Retinal pigment epithelial cell (primary cell): ENCODE measurements around the gene CTSW.

Experiments used
- DNase-seq: peaks from one replicate; pipeline ENCODE4 v3.0.0-alpha.2; 2010; ENCODE audit warnings: low read depth
- H3K4me3 ChIP-seq: 2 replicates; pipeline ENCODE4 v1.5.1; 2011; ENCODE audit warnings: mild to moderate bottlenecking, low read length, control low read depth, moderate library complexity
- TF ChIP-seq, protein P1 (sequence below): conservative IDR thresholded peaks from 2 replicates; pipeline ENCODE4 v1.5.1; 2011; ENCODE audit warnings: low read depth, low read length, control low read depth, inconsistent platforms

The CTSW gene

GRCh38 chr11:65864706-65865471, 14.7 kb upstream of the CTSW start:
- DNase-seq = no peak
- no peak overlapping the region for H3K4me3 ChIP-seq
- TF ChIP-seq, protein P1, sequence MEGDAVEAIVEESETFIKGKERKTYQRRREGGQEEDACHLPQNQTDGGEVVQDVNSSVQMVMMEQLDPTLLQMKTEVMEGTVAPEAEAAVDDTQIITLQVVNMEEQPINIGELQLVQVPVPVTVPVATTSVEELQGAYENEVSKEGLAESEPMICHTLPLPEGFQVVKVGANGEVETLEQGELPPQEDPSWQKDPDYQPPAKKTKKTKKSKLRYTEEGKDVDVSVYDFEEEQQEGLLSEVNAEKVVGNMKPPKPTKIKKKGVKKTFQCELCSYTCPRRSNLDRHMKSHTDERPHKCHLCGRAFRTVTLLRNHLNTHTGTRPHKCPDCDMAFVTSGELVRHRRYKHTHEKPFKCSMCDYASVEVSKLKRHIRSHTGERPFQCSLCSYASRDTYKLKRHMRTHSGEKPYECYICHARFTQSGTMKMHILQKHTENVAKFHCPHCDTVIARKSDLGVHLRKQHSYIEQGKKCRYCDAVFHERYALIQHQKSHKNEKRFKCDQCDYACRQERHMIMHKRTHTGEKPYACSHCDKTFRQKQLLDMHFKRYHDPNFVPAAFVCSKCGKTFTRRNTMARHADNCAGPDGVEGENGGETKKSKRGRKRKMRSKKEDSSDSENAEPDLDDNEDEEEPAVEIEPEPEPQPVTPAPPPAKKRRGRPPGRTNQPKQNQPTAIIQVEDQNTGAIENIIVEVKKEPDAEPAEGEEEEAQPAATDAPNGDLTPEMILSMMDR = no peak

DNA sequence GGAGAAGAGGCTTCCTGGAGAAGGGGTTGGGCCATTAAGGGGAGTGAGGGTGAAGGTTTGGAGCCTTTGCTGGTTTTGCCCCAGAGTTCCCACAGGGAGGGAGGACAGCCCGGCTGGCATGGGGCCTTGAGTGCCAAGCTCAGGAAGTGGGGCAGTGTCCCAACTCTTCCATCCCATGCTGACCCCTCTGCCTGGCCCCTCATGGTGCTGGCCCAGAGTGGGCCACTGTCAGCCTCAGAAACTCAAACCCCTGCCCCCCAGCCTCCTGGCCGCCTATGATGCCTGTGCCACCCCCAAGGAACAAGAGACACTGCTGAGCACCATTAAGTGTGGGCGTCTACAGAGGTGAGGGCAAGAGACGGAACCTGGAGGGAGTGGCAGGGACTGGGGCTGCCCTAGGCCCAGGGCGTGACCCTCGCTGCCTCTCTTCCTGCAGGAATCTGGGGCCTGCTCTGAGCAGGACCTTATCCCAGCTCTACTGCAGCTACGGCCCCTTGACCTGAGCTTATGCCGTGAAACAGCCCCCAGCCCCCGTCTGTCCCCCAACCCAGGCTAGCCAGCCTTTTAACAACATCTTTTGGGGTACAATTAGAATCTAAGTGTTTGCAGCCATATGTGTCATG, 14.0 kb upstream of the CTSW start:
- TF ChIP-seq, protein P1 = no peak
- H3K4me3 ChIP-seq = no peak overlapping the region
- DNase-seq = no peak

DNA sequence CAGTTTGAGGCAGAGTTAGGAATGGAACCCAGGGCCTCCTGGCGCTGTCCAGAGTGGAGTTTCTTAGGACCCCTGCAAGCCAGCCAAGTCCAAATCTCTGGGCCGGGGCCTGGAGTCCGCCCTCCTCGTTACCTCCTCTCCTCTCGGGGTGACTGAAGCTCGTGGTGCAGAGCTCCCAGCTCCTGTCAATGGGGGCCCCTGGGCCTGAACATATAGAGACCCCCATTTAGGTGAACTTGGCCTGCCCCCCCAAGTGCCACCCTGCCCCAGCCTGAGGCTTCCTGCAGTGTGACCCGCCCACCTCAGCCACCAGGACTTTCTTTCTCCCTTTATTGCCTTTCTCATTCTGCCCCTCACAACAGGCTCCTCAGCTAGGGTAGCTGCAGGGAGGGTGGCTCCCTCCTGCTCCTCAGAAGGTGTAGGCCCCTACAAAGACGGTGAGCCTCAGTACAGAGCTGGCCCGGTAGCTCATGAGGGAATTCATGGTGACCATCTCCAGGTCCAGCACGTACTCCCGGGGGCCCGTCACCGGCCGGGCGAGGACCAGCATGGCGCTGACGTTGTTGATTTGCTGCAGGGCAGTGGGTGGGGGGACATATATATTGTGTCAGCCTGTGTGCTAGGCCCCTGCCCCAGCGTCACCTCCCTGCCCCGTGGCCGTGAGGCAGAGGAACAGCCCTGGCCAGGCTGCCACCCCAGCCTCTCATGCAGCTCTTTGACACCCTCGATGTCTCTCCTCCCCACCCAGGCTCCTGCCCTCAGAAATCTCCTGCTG, 12.9 kb upstream of the CTSW start:
- TF ChIP-seq, protein P1 = no peak
- H3K4me3 ChIP-seq = no peak overlapping the region
- DNase-seq = no peak

- TF ChIP-seq, protein P1 = no peak
- DNase-seq = no peak
- H3K4me3 ChIP-seq = no peak overlapping the region
These were observed 12.2 kb upstream of the CTSW start for GRCh38 chr11:65867284-65868071.

- DNase-seq = no peak
- TF ChIP-seq, protein P1 = no peak
- no peak overlapping the region for H3K4me3 ChIP-seq
These were observed 11.5 kb upstream of the CTSW start for GRCh38 chr11:65868076-65868667.

- no peak for DNase-seq
- TF ChIP-seq, protein P1 = no peak
- no peak overlapping the region for H3K4me3 ChIP-seq
These were observed 10.7 kb upstream of the CTSW start for GRCh38 chr11:65868907-65869306.
